ENCODE data around the gene TSPO. TPM values are rescaled to one million over a fixed set of nuclear protein-coding genes. Genes with fewer than 3 reads are reported as not detected.
A peak's percentile ranks its signal among the peaks of the same experiment; 100 is the strongest.

TSPO gene
- total RNA-seq, 4 donors from 2014 or later = 307 to 452 (median 365) TPM

GRCh38 chr22:43109921-43110443, 41.4 kb upstream of the TSPO start:
- Histone ChIP-seq H3K4me3 (peak overlapping the region in 2 of 4 donors; percentile 65 to 70), H3K27ac (peak overlapping the region in 1 of 4 donors; percentile 69), H3K9me3 (no peaks in the 10 kb centered on the region), H3K4me1 (peaks cover 9 to 35% (median 33%) of the 10 kb centered on the region in 4 donors), H3K36me3 (no peaks in the 10 kb centered on the region), H3K27me3 (peaks cover 33% of the 10 kb centered on the region)
- TF ChIP-seq POLR2A (IDR thresholded peaks at IDR 0.05) (no peak), EP300 (IDR thresholded peaks at IDR 0.05; ENCODE audit: low read depth) (no peak), POLR2AphosphoS5 (IDR thresholded peaks at IDR 0.05) (no peak)
- TF ChIP-seq, protein P1, sequence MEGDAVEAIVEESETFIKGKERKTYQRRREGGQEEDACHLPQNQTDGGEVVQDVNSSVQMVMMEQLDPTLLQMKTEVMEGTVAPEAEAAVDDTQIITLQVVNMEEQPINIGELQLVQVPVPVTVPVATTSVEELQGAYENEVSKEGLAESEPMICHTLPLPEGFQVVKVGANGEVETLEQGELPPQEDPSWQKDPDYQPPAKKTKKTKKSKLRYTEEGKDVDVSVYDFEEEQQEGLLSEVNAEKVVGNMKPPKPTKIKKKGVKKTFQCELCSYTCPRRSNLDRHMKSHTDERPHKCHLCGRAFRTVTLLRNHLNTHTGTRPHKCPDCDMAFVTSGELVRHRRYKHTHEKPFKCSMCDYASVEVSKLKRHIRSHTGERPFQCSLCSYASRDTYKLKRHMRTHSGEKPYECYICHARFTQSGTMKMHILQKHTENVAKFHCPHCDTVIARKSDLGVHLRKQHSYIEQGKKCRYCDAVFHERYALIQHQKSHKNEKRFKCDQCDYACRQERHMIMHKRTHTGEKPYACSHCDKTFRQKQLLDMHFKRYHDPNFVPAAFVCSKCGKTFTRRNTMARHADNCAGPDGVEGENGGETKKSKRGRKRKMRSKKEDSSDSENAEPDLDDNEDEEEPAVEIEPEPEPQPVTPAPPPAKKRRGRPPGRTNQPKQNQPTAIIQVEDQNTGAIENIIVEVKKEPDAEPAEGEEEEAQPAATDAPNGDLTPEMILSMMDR (IDR thresholded peaks at IDR 0.05) = no peak
- in situ Hi-C loops (cut with MboI; ENCODE audit: low pct_ligation_motif_present in 1 of 4, low pct_unique_long_range_greater_than_20kb in 1 of 4, low sequenced_read_pairs in 3 of 4) = no loop called here
- WGBS, 2 donors (ENCODE audit: low coverage in 1 of 2) = 0 to 15% methylated on average over 5 to 30 of the region's 32 CpGs
- intact Hi-C loops (cut with DNase I; ENCODE audit: low total_unique reads) = no loop called here
- no peak for DNase-seq

- H3K27me3 ChIP-seq = peaks cover 33% of the 10 kb centered on the region
- TF ChIP-seq POLR2A (IDR thresholded peaks at IDR 0.05) (peak; percentile 48), POLR2AphosphoS5 (IDR thresholded peaks at IDR 0.05) (peak in 2 of 3 donors; percentile 40 to 41), EP300 (IDR thresholded peaks at IDR 0.05; ENCODE audit: low read depth) (no peak)
- TF ChIP-seq, protein P1 (IDR thresholded peaks at IDR 0.05) = peak in 2 of 5 experiments; percentile 13 to 18
- intact Hi-C loops (cut with DNase I; ENCODE audit: low total_unique reads) (no loop called here), in situ Hi-C loops (cut with MboI; ENCODE audit: low pct_ligation_motif_present in 1 of 4, low pct_unique_long_range_greater_than_20kb in 1 of 4, low sequenced_read_pairs in 3 of 4) (no loop called here)
- 0 to 1% methylated on average over 2 to 48 of the region's 49 CpGs for WGBS, 2 donors (ENCODE audit: low coverage in 1 of 2)
- DNase-seq = peak; percentile 75
- peaks cover 14 to 40% (median 37%) of the 10 kb centered on the region in 4 donors for H3K4me1 ChIP-seq
- H3K36me3 ChIP-seq = no peaks in the 10 kb centered on the region
- H3K9me3 ChIP-seq = no peaks in the 10 kb centered on the region
- H3K4me3 ChIP-seq = peak within 1 kb of the TSS; percentile 47 to 70 (median 58)
- peak within 1 kb of the TSS; percentile 47 to 69 (median 58) for H3K27ac ChIP-seq
Measured at GRCh38 chr22:43110444-43110926, 40.9 kb upstream of the TSPO start, which contains the start of gene BIK. Gene BIK (plus strand): TSS chr22:43110750. CDS start chr22:43124023, 13,273 bp downstream.

DNA sequence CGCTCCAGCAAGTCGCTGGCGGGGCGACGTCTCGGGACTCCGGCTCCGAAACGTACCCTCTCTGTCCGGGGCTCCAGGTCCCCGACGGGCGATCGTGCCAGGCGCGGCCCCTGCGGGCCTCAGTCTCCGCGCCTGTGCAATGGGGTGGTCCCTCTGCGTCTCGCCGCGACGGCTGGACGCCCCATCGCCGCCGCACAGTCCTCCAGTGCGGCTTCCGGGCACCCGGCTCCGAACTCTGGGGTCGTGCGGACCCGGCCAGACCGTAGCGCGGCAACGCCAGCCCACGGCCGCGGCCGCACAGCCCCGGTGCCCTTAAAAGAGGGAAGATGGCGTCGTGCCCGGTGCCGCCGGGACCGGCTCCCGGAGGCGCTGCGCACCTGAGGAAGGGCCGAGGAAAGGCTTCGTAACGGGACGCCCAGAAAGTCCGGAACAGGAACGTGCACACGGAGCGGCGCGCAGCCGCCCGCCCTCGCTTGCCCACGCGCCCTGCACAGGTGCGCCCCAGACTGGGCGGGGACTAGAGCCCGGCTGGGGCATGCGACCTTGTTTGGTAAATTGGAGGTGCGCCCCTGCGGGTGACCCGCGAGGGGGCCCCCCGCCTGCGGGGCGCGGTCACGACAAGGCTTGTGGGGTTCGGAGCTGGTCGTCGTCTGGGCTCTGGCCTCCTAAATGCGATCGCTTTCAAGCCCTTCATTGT, 40.3 kb upstream of the TSPO start:
- in situ Hi-C loops (cut with MboI; ENCODE audit: low pct_ligation_motif_present in 1 of 4, low pct_unique_long_range_greater_than_20kb in 1 of 4, low sequenced_read_pairs in 3 of 4) = no loop called here
- WGBS, 2 donors (ENCODE audit: low coverage in 1 of 2) = 0% methylated on average over 55 of the region's 86 CpGs; no CpG with 5 or more reads in 1 of the 2 donors
- Histone ChIP-seq H3K27me3 (peaks cover 33% of the 10 kb centered on the region), H3K9me3 (no peaks in the 10 kb centered on the region), H3K4me3 (peak overlapping the region; percentile 47 to 70 (median 58)), H3K4me1 (peaks cover 14 to 44% (median 37%) of the 10 kb centered on the region in 4 donors), H3K27ac (peak overlapping the region; percentile 47 to 69 (median 58)), H3K36me3 (no peaks in the 10 kb centered on the region)
- DNase-seq = peak; percentile 66
- peak in 1 of 3 donors; percentile 0 for TF ChIP-seq POLR2AphosphoS5 (IDR thresholded peaks at IDR 0.05)
- TF ChIP-seq, protein P1 (IDR thresholded peaks at IDR 0.05) = no peak
- TF ChIP-seq EP300 (IDR thresholded peaks at IDR 0.05; ENCODE audit: low read depth) = no peak
- TF ChIP-seq POLR2A (IDR thresholded peaks at IDR 0.05) = peak; percentile 15
- intact Hi-C loops (cut with DNase I; ENCODE audit: low total_unique reads) = no loop called here

- Histone ChIP-seq H3K36me3 (no peaks in the 10 kb centered on the region), H3K27ac (no peak overlapping the region), H3K27me3 (peaks cover 35% of the 10 kb centered on the region), H3K4me1 (peaks cover 23 to 53% (median 45%) of the 10 kb centered on the region in 4 donors), H3K4me3 (no peak overlapping the region), H3K9me3 (no peaks in the 10 kb centered on the region)
- 57 to 68% methylated on average over 12 to 13 of the region's 13 CpGs for WGBS, 2 donors (ENCODE audit: low coverage in 1 of 2)
- DNase-seq = peak; percentile 39
- in situ Hi-C loops (cut with MboI; ENCODE audit: low pct_ligation_motif_present in 1 of 4, low pct_unique_long_range_greater_than_20kb in 1 of 4, low sequenced_read_pairs in 3 of 4) (no loop called here), intact Hi-C loops (cut with DNase I; ENCODE audit: low total_unique reads) (no loop called here)
- TF ChIP-seq POLR2AphosphoS5 (IDR thresholded peaks at IDR 0.05) = no peak
- no peak for TF ChIP-seq EP300 (IDR thresholded peaks at IDR 0.05; ENCODE audit: low read depth)
- TF ChIP-seq, protein P1 (IDR thresholded peaks at IDR 0.05) = no peak
- no peak for TF ChIP-seq POLR2A (IDR thresholded peaks at IDR 0.05)
Measured at GRCh38 chr22:43113526-43114251, 37.7 kb upstream of the TSPO start.
